ENCODE data around the gene MBLAC1.
A peak's percentile ranks its signal among the peaks of the same experiment; 100 is the strongest.

Gene MBLAC1

DNA sequence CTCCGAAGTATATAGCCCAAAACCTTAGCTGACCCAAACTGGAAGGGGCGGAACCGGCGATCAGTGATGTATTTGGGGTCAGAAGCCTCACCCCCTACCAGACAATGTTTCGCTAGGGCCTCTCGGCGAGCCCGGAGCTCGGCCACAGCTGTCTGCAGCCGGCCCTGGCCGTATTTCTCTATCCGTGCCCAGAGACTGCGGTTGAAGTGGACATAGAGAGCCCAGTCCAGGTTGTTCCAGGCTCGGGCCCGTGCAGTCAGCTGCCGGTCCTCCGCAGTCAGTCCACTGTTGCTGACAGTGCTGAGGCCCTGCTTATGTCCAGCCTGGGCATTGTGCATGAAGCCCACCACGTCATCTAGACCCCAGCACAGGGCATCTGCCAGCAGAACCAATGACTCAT is 33.3 kb downstream of the MBLAC1 start:
- H3K27ac ChIP-seq (ENCODE audit: insufficient read depth, low read depth, low read length, poor library complexity, severe bottlenecking) = no peak overlapping the region
- 92 to 95% methylated on average over 18 of the region's 18 CpGs for WGBS, 2 experiments

DNA sequence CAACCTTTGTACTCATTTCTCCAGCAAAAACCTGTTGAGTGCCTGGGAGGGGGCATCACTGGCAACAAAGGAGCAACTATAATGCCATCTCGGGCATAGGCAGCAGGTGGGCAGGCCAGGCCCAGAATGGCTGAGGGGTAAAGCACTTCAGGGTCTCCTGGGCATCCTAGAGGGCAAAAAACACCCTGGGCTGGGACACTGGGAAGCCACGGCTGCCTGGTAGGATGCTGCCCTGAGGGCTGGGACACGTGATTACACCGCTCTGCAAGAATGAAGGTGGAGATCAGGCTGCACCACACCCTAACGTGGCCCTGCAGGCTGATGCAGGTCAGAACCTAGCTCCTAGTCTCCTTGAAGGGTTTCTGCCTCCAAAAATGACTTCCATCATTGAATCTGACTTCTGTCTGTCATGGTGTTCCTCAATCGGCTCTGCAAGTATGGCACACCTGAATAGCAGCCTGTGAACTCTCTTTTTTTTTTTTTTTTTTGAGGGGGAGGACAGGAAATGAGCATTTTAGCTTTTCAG is 36.3 kb downstream of the MBLAC1 start:
- H3K4me1 ChIP-seq (ENCODE audit: control insufficient read depth, insufficient read depth, low read length) = peaks cover 13% of the 10 kb centered on the region
- H3K27me3 ChIP-seq (ENCODE audit: control insufficient read depth, insufficient read depth, low read length, poor library complexity, severe bottlenecking) = peaks cover 13% of the 10 kb centered on the region
- WGBS, 2 experiments = 55% methylated on average over 6 of the region's 6 CpGs
- H3K9me3 ChIP-seq (ENCODE audit: control insufficient read depth, low read length) = no peaks in the 10 kb centered on the region
- no peaks in the 10 kb centered on the region for H3K36me3 ChIP-seq (ENCODE audit: control insufficient read depth, insufficient read depth, low read length)
- no peak overlapping the region for H3K4me3 ChIP-seq (ENCODE audit: insufficient read depth, low read depth, low read length)
- no peak overlapping the region for H3K27ac ChIP-seq (ENCODE audit: insufficient read depth, low read depth, low read length, poor library complexity, severe bottlenecking)

More for the DNA sequence above, 33.3 kb downstream of the MBLAC1 start:
- Histone ChIP-seq H3K27me3 (ENCODE audit: control insufficient read depth, insufficient read depth, low read length, poor library complexity, severe bottlenecking) (no peaks in the 10 kb centered on the region), H3K9me3 (ENCODE audit: control insufficient read depth, low read length) (no peaks in the 10 kb centered on the region), H3K4me3 (ENCODE audit: insufficient read depth, low read depth, low read length) (no peak overlapping the region), H3K4me1 (ENCODE audit: control insufficient read depth, insufficient read depth, low read length) (peaks cover 5% of the 10 kb centered on the region), H3K36me3 (ENCODE audit: control insufficient read depth, insufficient read depth, low read length) (peaks cover 15% of the 10 kb centered on the region)

DNA sequence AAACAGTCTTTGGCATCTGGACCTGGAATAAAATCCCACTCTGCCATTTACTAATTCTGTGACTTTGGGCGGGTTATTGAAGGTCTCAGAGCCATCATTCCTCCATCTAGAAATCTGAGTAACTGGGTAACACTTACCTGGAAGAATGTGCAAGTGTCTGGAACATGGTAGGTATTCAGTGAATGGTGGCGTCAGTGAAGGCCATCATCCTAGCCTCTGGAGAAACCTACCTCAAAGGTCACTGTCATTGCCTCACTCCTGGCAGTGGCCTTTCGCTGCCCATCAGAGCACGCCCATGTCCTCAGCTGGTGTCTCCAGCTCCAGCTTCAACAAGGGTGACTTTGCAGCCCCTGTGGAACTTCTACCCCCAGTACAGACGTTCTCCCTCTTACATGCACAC is 37.1 kb downstream of the MBLAC1 start:
- no peak overlapping the region for H3K4me3 ChIP-seq (ENCODE audit: insufficient read depth, low read depth, low read length)
- no peaks in the 10 kb centered on the region for H3K9me3 ChIP-seq (ENCODE audit: control insufficient read depth, low read length)
- WGBS, 2 experiments = 90% methylated on average over 5 of the region's 5 CpGs

DNA sequence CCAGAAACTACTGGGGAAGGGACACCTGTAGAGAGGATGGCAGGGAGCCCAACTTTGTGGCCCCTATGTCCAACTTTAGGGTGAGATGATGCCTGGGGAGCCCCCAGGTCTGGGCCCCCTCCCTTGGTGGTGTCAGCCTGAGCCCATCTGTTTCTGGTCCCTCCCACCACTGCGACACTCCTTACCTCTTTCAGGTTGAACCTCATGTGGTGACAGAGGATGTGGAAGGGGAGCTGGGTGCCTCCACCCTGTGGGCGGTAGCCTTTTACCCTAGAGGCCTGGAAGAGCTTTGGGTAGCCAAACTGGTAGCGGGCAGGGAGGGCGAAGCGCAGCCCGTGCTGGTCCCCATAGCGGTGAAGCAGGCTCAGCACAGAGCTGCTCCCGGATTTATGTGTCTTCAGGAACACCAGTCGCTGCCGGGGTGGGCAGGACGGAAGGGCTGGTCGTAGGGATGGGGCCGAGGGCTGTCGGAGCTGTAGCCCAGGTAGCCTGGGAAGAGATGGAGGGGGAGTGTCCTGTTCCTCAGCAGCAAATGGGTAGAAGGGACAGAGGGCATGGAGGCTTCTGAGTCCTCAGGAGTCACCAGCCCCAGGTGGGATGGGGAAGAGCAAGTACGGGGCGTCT is 39.7 kb downstream of the MBLAC1 start:
- 87 to 89% methylated on average over 16 of the region's 16 CpGs for WGBS, 2 experiments
- Histone ChIP-seq H3K4me3 (ENCODE audit: insufficient read depth, low read depth, low read length) (no peak overlapping the region), H3K27me3 (ENCODE audit: control insufficient read depth, insufficient read depth, low read length, poor library complexity, severe bottlenecking) (peaks cover 27% of the 10 kb centered on the region), H3K27ac (ENCODE audit: insufficient read depth, low read depth, low read length, poor library complexity, severe bottlenecking) (no peak overlapping the region), H3K4me1 (ENCODE audit: control insufficient read depth, insufficient read depth, low read length) (peaks cover 23% of the 10 kb centered on the region), H3K36me3 (ENCODE audit: control insufficient read depth, insufficient read depth, low read length) (no peaks in the 10 kb centered on the region), H3K9me3 (ENCODE audit: control insufficient read depth, low read length) (no peaks in the 10 kb centered on the region)

More for the DNA sequence above, 37.1 kb downstream of the MBLAC1 start:
- H3K27me3 ChIP-seq (ENCODE audit: control insufficient read depth, insufficient read depth, low read length, poor library complexity, severe bottlenecking) = peaks cover 16% of the 10 kb centered on the region
- peaks cover 13% of the 10 kb centered on the region for H3K4me1 ChIP-seq (ENCODE audit: control insufficient read depth, insufficient read depth, low read length)
- H3K27ac ChIP-seq (ENCODE audit: insufficient read depth, low read depth, low read length, poor library complexity, severe bottlenecking) = no peak overlapping the region
- H3K36me3 ChIP-seq (ENCODE audit: control insufficient read depth, insufficient read depth, low read length) = no peaks in the 10 kb centered on the region

DNA sequence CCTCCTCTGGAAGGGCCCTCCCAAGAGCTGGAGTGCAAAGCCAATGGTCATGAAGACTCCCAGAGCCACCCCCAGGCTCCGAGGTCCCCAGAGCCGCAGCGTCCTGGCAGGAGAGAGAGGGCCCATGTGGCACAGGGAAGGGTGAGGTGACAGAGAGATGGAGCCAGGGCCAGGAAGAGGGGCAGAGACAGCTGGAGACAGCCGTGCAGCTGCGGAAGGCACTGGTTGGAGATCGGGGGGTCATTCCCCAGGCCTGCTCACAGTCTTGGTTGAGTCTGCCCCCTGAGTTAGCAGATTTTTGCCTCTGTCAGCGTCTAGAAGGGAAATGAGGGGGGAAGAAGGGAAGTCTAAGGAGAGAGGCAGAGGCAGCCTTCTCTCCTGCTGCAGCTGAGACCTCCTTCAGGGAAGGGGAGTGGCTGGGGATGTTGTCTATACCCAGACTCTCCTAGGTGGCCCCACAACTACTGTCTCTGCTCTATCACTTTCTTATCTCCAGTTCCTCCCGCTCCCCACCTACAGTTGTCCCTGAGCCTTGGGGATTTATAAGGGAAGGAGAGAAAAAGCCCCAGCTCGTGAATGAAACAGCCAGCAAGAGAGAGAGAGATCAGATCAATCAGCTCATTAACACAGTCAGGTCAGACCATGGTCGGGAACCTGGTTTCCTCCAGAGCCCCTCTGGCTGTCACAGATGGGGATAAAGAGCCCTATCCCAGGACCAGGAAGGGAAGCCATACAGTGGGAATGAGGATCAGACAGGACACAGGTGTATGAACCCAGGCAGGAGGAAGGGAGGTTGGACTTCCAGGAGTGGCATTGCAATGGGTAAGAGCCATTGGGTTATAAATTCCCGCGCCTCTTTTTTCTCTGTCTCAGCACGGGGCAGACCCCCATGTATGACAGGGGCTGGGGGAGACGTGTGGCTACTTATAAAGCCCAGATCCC is 40.5 kb downstream of the MBLAC1 start:
- Histone ChIP-seq H3K27me3 (ENCODE audit: control insufficient read depth, insufficient read depth, low read length, poor library complexity, severe bottlenecking) (peaks cover 35% of the 10 kb centered on the region), H3K4me3 (ENCODE audit: insufficient read depth, low read depth, low read length) (peak overlapping the region; percentile 18), H3K36me3 (ENCODE audit: control insufficient read depth, insufficient read depth, low read length) (no peaks in the 10 kb centered on the region), H3K4me1 (ENCODE audit: control insufficient read depth, insufficient read depth, low read length) (peaks cover 23% of the 10 kb centered on the region), H3K27ac (ENCODE audit: insufficient read depth, low read depth, low read length, poor library complexity, severe bottlenecking) (no peak overlapping the region), H3K9me3 (ENCODE audit: control insufficient read depth, low read length) (no peaks in the 10 kb centered on the region)
- 51 to 65% methylated on average over 13 to 14 of the region's 14 CpGs for WGBS, 2 experiments

DNA sequence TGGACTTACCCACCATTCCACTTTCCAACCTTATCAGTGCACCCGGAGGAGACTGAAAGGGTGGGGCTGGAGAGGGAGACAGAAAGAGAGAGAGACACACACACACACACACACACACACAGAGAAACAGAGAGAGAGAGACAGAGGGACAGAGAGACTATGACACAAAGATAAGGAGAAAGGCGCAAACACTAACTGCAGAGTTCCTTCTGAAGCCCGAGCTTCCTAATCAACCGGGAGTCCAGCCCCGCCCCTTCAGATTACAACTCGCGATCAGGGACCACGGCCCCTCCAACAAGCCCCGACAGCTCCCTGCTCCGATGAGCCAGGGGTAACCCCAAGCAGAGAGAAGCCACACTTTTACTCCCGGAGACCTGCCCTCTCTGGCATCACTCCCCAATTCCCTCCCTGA is 41.2 kb downstream of the MBLAC1 start:
- Histone ChIP-seq H3K9me3 (ENCODE audit: control insufficient read depth, low read length) (no peaks in the 10 kb centered on the region), H3K4me1 (ENCODE audit: control insufficient read depth, insufficient read depth, low read length) (peaks cover 23% of the 10 kb centered on the region), H3K4me3 (ENCODE audit: insufficient read depth, low read depth, low read length) (peak overlapping the region; percentile 18), H3K36me3 (ENCODE audit: control insufficient read depth, insufficient read depth, low read length) (no peaks in the 10 kb centered on the region), H3K27me3 (ENCODE audit: control insufficient read depth, insufficient read depth, low read length, poor library complexity, severe bottlenecking) (peaks cover 35% of the 10 kb centered on the region), H3K27ac (ENCODE audit: insufficient read depth, low read depth, low read length, poor library complexity, severe bottlenecking) (no peak overlapping the region)
- WGBS, 2 experiments = 9 to 10% methylated on average over 10 to 11 of the region's 11 CpGs

DNA sequence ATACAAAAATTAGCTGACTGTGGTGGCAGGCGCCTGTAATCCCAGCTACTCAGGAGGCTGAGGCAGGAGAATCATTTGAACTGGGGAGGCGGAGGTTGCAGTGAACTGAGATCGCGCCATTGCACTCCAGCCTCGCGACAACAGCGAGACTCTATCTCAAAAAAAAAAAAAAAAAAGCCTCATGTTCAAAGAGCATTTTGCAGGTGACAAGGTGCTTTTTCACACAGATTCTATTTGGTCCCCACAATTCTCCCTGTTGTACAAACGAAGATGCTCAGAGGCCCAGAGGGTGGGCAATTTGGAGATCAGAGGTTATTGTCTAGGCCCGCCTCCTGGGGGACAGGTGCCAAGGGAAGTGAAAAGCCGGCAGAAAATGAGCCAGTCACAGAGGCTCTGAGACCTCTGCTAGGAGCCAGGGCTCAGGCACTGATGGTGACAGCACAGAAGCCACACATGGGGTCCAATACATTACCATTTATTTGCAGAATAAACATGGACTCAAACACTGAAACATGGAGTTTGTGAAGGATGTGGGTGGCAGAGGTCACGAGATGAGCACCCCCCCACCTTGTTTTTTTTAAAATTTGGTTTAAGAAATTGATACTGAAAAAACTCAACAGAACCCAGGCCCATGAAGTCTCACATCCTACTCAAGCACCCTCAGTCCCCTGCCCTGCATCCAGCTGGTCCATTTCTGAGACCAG is 42.5 kb downstream of the MBLAC1 start:
- Histone ChIP-seq H3K4me3 (ENCODE audit: insufficient read depth, low read depth, low read length) (no peak overlapping the region), H3K27me3 (ENCODE audit: control insufficient read depth, insufficient read depth, low read length, poor library complexity, severe bottlenecking) (peaks cover 35% of the 10 kb centered on the region), H3K9me3 (ENCODE audit: control insufficient read depth, low read length) (no peaks in the 10 kb centered on the region), H3K27ac (ENCODE audit: insufficient read depth, low read depth, low read length, poor library complexity, severe bottlenecking) (no peak overlapping the region), H3K36me3 (ENCODE audit: control insufficient read depth, insufficient read depth, low read length) (no peaks in the 10 kb centered on the region), H3K4me1 (ENCODE audit: control insufficient read depth, insufficient read depth, low read length) (peaks cover 23% of the 10 kb centered on the region)
- WGBS, 2 experiments = 82% methylated on average over 10 to 11 of the region's 11 CpGs

DNA sequence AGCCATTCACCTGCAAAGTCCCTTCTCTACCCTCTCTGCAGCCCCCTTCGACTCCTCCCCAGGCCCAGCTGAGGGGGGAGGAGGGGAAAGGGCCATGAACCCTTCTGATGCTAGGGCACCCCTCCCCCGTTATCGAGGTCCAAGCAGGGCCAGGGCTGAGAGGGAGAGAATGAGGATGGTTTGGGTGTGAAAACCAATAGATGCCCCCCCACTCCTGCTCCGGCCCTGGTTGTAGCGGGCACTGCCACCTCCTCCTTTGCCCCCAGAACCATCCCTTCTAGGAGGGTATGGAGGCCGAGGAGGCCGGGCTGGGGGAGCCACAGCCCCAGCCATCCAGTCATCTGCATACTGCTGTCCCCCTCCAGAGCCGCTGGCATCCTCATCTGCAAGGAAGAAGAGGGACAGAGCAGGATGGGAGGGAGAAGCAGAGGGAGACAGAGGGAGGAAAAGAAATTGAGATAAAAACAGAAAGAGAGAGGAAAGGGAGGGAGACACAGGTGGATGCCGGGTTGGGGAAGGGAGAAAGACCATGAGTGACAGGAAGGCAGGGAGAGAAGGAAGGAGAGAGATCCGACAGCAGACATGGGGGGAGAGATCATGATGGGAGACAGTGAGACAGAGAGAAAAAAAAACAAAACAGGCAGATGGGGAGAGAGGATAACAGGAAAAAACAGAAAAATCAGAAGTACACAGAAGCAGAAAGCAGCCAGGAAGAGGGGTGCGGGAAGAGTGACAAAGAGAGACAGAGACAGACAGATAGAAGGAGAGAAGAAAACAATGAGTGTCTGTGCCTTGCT is 43.5 kb downstream of the MBLAC1 start:
- Histone ChIP-seq H3K27ac (ENCODE audit: insufficient read depth, low read depth, low read length, poor library complexity, severe bottlenecking) (no peak overlapping the region), H3K9me3 (ENCODE audit: control insufficient read depth, low read length) (no peaks in the 10 kb centered on the region), H3K27me3 (ENCODE audit: control insufficient read depth, insufficient read depth, low read length, poor library complexity, severe bottlenecking) (peaks cover 35% of the 10 kb centered on the region), H3K4me3 (ENCODE audit: insufficient read depth, low read depth, low read length) (no peak overlapping the region), H3K4me1 (ENCODE audit: control insufficient read depth, insufficient read depth, low read length) (peaks cover 23% of the 10 kb centered on the region), H3K36me3 (ENCODE audit: control insufficient read depth, insufficient read depth, low read length) (peaks cover under 1% of the 10 kb centered on the region)
- 78% methylated on average over 10 to 11 of the region's 11 CpGs for WGBS, 2 experiments

DNA sequence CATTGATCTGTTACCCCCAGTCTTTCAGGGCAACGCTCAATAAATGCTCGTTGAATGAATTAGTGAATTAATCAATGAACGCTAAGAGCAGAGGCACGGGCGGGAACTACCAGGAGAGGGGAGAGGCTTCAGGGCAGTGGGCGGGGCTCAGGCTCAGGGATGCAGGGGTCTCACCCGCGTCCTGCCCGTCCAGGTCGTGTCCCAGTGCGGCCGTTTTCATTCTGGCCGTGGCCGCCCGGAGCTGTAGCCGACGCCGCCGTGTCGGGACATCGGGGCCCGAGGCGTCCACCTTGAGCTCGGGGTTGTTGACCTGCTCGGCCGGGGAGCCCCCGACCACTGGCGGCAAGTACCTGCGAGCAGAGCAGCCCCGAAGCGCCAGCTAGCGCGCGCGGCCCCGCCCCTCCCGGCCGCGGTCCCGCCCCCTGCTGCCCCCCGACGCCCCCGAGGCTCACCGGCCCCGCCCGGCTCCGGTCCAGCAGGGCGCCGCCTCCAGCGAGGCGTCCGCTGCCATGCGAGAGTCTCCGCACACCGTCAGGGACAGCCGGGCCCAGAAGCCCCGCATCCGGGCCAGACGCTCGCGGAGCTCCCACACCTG is 44.4 kb downstream of the MBLAC1 start:
- no peak overlapping the region for H3K27ac ChIP-seq (ENCODE audit: insufficient read depth, low read depth, low read length, poor library complexity, severe bottlenecking)
- peaks cover 4% of the 10 kb centered on the region for H3K36me3 ChIP-seq (ENCODE audit: control insufficient read depth, insufficient read depth, low read length)
- H3K27me3 ChIP-seq (ENCODE audit: control insufficient read depth, insufficient read depth, low read length, poor library complexity, severe bottlenecking) = peaks cover 35% of the 10 kb centered on the region
- peak overlapping the region; percentile 43 for H3K4me3 ChIP-seq (ENCODE audit: insufficient read depth, low read depth, low read length)
- WGBS, 2 experiments = 2% methylated on average over 61 of the region's 61 CpGs
- no peaks in the 10 kb centered on the region for H3K9me3 ChIP-seq (ENCODE audit: control insufficient read depth, low read length)
- peaks cover 23% of the 10 kb centered on the region for H3K4me1 ChIP-seq (ENCODE audit: control insufficient read depth, insufficient read depth, low read length)

Measured in ectodermal cell (in vitro differentiated cells).